CD4-positive, alpha-beta T cell treated with Interferon gamma for 1 hour (primary cell): Measurements from ENCODE around the gene KCNJ16.

Source experiments
- DNase-seq: peaks from one replicate; pipeline ENCODE4 v3.0.0-alpha.2; 2020

Gene KCNJ16

GRCh38 chr17:70071127-70071526 lies 3.9 kb upstream of the KCNJ16 start:
- DNase-seq = no peak

GRCh38 chr17:70071620-70072019 lies 3.4 kb upstream of the KCNJ16 start:
- no peak for DNase-seq

GRCh38 chr17:70072546-70073309 lies 2.3 kb upstream of the KCNJ16 start:
- DNase-seq = no peak

- DNase-seq = no peak
These were observed 1.7 kb upstream of the KCNJ16 start for GRCh38 chr17:70073310-70073709.

- DNase-seq = no peak
These were observed 1.2 kb upstream of the KCNJ16 start for GRCh38 chr17:70073799-70074198.

- DNase-seq = no peak
These were observed 692 bp upstream of the KCNJ16 start for GRCh38 chr17:70074236-70074830.

GRCh38 chr17:70076189-70076588 lies 1.2 kb downstream of the KCNJ16 start:
- DNase-seq = no peak

- DNase-seq = no peak
These were observed 1.8 kb downstream of the KCNJ16 start for GRCh38 chr17:70076831-70077230.

- DNase-seq = no peak
These were observed 3.5 kb downstream of the KCNJ16 start for GRCh38 chr17:70078549-70078948.

GRCh38 chr17:70078994-70079531 lies 4.0 kb downstream of the KCNJ16 start:
- no peak for DNase-seq

- no peak for DNase-seq
These were observed 5.7 kb downstream of the KCNJ16 start for GRCh38 chr17:70080541-70081347.

GRCh38 chr17:70081885-70082284 lies 6.9 kb downstream of the KCNJ16 start:
- DNase-seq = no peak

- no peak for DNase-seq
These were observed 9.5 kb downstream of the KCNJ16 start for GRCh38 chr17:70084476-70084875.

GRCh38 chr17:70086516-70086915 lies 11.5 kb downstream of the KCNJ16 start:
- DNase-seq = no peak

GRCh38 chr17:70089513-70090148 lies 14.6 kb downstream of the KCNJ16 start:
- DNase-seq = no peak

GRCh38 chr17:70091005-70091568 lies 16.1 kb downstream of the KCNJ16 start:
- DNase-seq = no peak

- DNase-seq = no peak
These were observed 16.7 kb downstream of the KCNJ16 start for GRCh38 chr17:70091696-70092095.

- no peak for DNase-seq
These were observed 18.1 kb downstream of the KCNJ16 start for GRCh38 chr17:70093163-70093562.

- no peak for DNase-seq
These were observed 20.4 kb downstream of the KCNJ16 start for GRCh38 chr17:70095455-70095854.

GRCh38 chr17:70096861-70097260 lies 21.8 kb downstream of the KCNJ16 start:
- no peak for DNase-seq

- DNase-seq = no peak
These were observed 23.0 kb downstream of the KCNJ16 start for GRCh38 chr17:70098030-70098429.

GRCh38 chr17:70099294-70099693 lies 24.3 kb downstream of the KCNJ16 start:
- no peak for DNase-seq

GRCh38 chr17:70099884-70100283 lies 24.9 kb downstream of the KCNJ16 start:
- no peak for DNase-seq
